BLaER1 treated with 17β-estradiol and CSF1 and Interleukin-3, amounts not matched to agents 10 nM and 100 nM (cell line): ENCODE results near the gene CLASRP.
A peak's percentile ranks its signal among the peaks of the same experiment; 100 is the strongest.

Experiments used
- H3K27ac ChIP-seq, 11 experiments: shearing (Covaris generic); formaldehyde crosslinking; 2 replicates each; pipeline ENCODE4 v1.8.1; 2022
- H3K27me3 ChIP-seq, 11 experiments: shearing (Covaris generic); formaldehyde crosslinking; 2 replicates each; pipeline ENCODE4 v1.8.1; 2022
- H3K36me3 ChIP-seq, 11 experiments: shearing (Covaris generic); formaldehyde crosslinking; 2 replicates each; pipeline ENCODE4 v1.8.1; 2022
- H3K4me1 ChIP-seq, 10 experiments: shearing (Covaris generic); formaldehyde crosslinking; 2 replicates each; pipeline ENCODE4 v1.8.1; 2022
- H3K4me2 ChIP-seq, 11 experiments: shearing (Covaris generic); formaldehyde crosslinking; 2 replicates each; pipeline ENCODE4 v1.8.1; 2022
- H3K4me3 ChIP-seq, 10 experiments: shearing (Covaris generic); formaldehyde crosslinking; 2 replicates each; pipeline ENCODE4 v1.8.1; 2022
- H3K9ac ChIP-seq, 11 experiments: shearing (Covaris generic); formaldehyde crosslinking; 2 replicates each; pipeline ENCODE4 v1.8.1; 2022
- H3K9me3 ChIP-seq, 11 experiments: shearing (Covaris generic); formaldehyde crosslinking; replicated peaks in 1 of 11; 2 replicates each; pipeline ENCODE4 v1.8.1; 2022
- H4K20me1 ChIP-seq, 11 experiments: shearing (Covaris generic); formaldehyde crosslinking; 2 replicates each; pipeline ENCODE4 v1.8.1; 2022
- Cebpa-rat ChIP-seq, 11 experiments: shearing (Covaris generic); IDR thresholded peaks; 2 replicates each; pipeline ENCODE4 v1.8.1; 2022

CLASRP gene

GRCh38 chr19:45075301-45076028, 36.6 kb downstream of the CLASRP start:
- peaks cover 41 to 58% (median 54%) of the 10 kb centered on the region in 10 experiments for H3K4me1 ChIP-seq
- H3K4me2 ChIP-seq: peak overlapping the region; percentile 90 to 99 (median 97)
- H3K27ac ChIP-seq: peak overlapping the region; percentile 71 to 94 (median 91)
- no peaks in the 10 kb centered on the region for H3K9me3 ChIP-seq
- peaks cover 21 to 62% (median 47%) of the 10 kb centered on the region in 11 experiments; a peak in 21 of 22 replicates for H4K20me1 ChIP-seq
- TF ChIP-seq Cebpa-rat (IDR thresholded peaks at IDR 0.05): no peak
- H3K4me3 ChIP-seq: peak overlapping the region; percentile 81 to 94 (median 86)
- peak overlapping the region; percentile 86 to 93 (median 90) for H3K9ac ChIP-seq
- peaks cover 25 to 43% (median 42%) of the 10 kb centered on the region in 11 experiments for H3K36me3 ChIP-seq
- no peaks in the 10 kb centered on the region for H3K27me3 ChIP-seq

DNA sequence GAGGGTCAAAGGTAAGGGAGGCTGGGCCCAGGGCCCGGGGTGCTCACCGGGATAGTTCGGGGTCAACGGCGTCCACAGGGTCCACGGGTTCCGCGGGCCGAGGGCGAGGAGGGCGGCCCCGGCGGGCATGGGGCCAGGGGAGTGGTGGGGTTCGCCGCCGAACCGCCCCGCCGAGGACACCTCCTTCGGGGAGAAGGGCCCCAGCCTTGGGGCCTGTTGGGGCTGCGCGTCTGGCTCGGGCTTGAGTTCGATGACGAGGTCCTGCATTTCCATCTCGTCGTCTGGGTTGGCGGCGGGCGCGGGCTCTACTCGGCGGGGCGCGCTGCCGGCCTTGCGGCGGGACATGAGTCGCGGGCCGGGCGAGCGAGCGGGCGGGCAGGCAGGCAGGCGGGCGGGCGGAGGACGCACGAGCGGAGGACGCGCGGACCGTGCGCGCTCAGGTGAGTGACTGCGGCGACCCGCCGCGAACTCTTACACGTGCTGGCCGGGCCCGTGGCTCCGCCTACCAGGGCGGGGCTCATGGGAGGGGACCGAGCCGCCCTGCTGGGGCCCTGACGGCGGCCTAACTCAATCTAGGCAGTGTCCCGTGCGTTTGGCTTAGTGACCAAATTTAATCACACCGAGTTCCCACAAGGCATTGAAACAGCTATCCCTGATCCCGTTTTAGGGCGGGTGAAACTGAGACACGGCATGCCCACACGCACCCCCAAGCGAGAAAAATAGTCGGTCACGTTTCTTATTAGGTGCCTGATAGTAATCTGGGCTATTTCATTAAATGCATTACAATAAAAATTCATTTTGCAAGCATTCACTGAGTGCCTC, 37.4 kb downstream of the CLASRP start, which contains the start of gene ZNF296:
Gene ZNF296, minus strand, starts transcription at position 450 of the 822 bp plus-strand sequence. Its CDS starts 105 bp downstream, at position 345.
- Histone ChIP-seq H3K4me1 (peaks cover 48 to 65% (median 60%) of the 10 kb centered on the region in 10 experiments), H3K4me3 (peak within 1 kb of the TSS; percentile 81 to 94 (median 86)), H3K27ac (peak within 1 kb of the TSS; percentile 71 to 94 (median 91)), H3K4me2 (peak within 1 kb of the TSS; percentile 90 to 99 (median 97)), H3K27me3 (no peaks in the 10 kb centered on the region), H3K9me3 (no peaks in the 10 kb centered on the region), H3K9ac (peak within 1 kb of the TSS; percentile 86 to 93 (median 90)), H4K20me1 (peaks cover 16 to 60% (median 44%) of the 10 kb centered on the region in 11 experiments; a peak in 21 of 22 replicates), H3K36me3 (peaks cover 19 to 39% (median 35%) of the 10 kb centered on the region in 11 experiments)
- no peak for TF ChIP-seq Cebpa-rat (IDR thresholded peaks at IDR 0.05)

DNA sequence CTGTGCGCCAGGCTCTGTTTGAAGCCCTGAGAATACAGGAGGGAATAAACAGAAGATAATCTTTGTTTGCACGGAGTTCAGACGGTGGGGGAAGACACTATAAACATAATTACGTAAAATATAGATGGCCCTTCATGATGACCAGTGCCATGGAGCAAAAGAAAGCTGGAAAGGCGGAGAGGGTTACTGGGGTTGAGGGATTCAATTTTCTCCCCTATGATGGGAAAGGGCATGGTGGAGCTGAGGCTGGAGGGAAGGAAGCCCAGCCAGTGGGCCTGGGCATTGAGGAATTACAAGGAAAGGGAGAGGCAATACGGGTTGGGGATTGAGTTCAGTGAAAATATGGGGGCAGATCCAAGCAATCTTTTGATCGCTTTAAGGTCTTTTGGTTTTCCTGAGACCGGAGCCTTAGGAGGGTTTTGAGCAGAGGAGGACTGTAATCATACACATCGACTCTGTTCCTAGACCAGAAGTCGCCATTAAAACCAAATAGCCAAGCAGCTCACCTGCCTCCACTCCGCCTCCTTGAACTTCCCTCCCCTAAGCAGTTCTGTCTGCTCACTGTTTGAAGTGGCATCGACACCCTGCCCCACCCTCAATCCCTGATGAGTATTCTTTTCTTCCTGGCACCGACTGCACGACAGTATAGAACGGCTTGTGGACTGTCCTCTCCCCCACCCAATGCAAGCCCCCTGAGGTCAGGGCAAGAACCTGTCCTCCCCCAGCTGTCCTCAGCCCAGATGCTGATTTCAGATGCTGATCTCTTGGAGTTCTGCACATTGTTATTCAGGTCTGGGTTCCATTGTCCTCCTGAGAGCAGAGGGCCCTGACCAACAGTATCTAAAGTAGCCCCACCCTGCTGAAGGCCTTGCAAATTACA, 38.2 kb downstream of the CLASRP start:
- peaks cover 8 to 60% (median 39%) of the 10 kb centered on the region in 11 experiments; a peak in 21 of 22 replicates for H4K20me1 ChIP-seq
- peak overlapping the region; percentile 81 to 94 (median 86) for H3K4me3 ChIP-seq
- H3K9me3 ChIP-seq: no peaks in the 10 kb centered on the region
- peaks cover 15 to 39% (median 35%) of the 10 kb centered on the region in 11 experiments for H3K36me3 ChIP-seq
- H3K27me3 ChIP-seq: no peaks in the 10 kb centered on the region
- H3K4me2 ChIP-seq: peak overlapping the region; percentile 83 to 99 (median 97)
- H3K4me1 ChIP-seq: peaks cover 51 to 74% (median 67%) of the 10 kb centered on the region in 10 experiments
- TF ChIP-seq Cebpa-rat (IDR thresholded peaks at IDR 0.05): no peak
- H3K27ac ChIP-seq: peak overlapping the region; percentile 19 to 94 (median 91); a peak in 21 of 22 replicates
- H3K9ac ChIP-seq: peak overlapping the region; percentile 86 to 93 (median 90)

- H3K9ac ChIP-seq: peak overlapping the region; percentile 88 to 96 (median 90)
- H4K20me1 ChIP-seq: peaks cover 5 to 60% (median 32%) of the 10 kb centered on the region in 11 experiments; a peak in 20 of 22 replicates
- TF ChIP-seq Cebpa-rat (IDR thresholded peaks at IDR 0.05): no peak
- H3K36me3 ChIP-seq: peaks cover 14 to 38% (median 30%) of the 10 kb centered on the region in 11 experiments
- peaks cover 51 to 71% (median 65%) of the 10 kb centered on the region in 10 experiments for H3K4me1 ChIP-seq
- H3K9me3 ChIP-seq: no peaks in the 10 kb centered on the region
- H3K4me2 ChIP-seq: peak overlapping the region; percentile 83 to 99 (median 95)
- H3K27me3 ChIP-seq: no peaks in the 10 kb centered on the region
- H3K4me3 ChIP-seq: peak overlapping the region; percentile 88 to 99 (median 94)
- H3K27ac ChIP-seq: peak overlapping the region in 10 of 11 experiments; percentile 83 to 92 (median 85); a peak in 20 of 22 replicates
These were observed 39.7 kb downstream of the CLASRP start for GRCh38 chr19:45078390-45079062.

- Histone ChIP-seq H3K9ac (peak within 1 kb of the TSS; percentile 88 to 96 (median 90)), H3K9me3 (no peaks in the 10 kb centered on the region), H4K20me1 (peaks cover 5 to 57% (median 24%) of the 10 kb centered on the region in 11 experiments; a peak in 20 of 22 replicates), H3K4me2 (peak within 1 kb of the TSS; percentile 83 to 99 (median 95)), H3K4me1 (peaks cover 45 to 63% (median 58%) of the 10 kb centered on the region in 10 experiments), H3K27me3 (no peaks in the 10 kb centered on the region), H3K27ac (peak within 1 kb of the TSS; percentile 73 to 92 (median 84); a peak in 21 of 22 replicates), H3K36me3 (peaks cover 14 to 36% (median 25%) of the 10 kb centered on the region in 11 experiments), H3K4me3 (peak within 1 kb of the TSS; percentile 88 to 99 (median 94))
- TF ChIP-seq Cebpa-rat (IDR thresholded peaks at IDR 0.05): no peak
These were observed 40.4 kb downstream of the CLASRP start, which contains the start of gene GEMIN7 for GRCh38 chr19:45079063-45079910. TSS of gene GEMIN7 (plus strand) at chr19:45079260. CDS start at chr19:45090115, 10,855 bp downstream.

GRCh38 chr19:45079911-45080370, 41.1 kb downstream of the CLASRP start:
- TF ChIP-seq Cebpa-rat (IDR thresholded peaks at IDR 0.05): no peak
- peak overlapping the region; percentile 88 to 99 (median 94) for H3K4me3 ChIP-seq
- peak overlapping the region; percentile 88 to 96 (median 90) for H3K9ac ChIP-seq
- H3K4me2 ChIP-seq: peak overlapping the region; percentile 83 to 99 (median 95)
- H3K36me3 ChIP-seq: peaks cover 18 to 39% (median 28%) of the 10 kb centered on the region in 11 experiments
- peaks cover 38 to 57% (median 51%) of the 10 kb centered on the region in 10 experiments for H3K4me1 ChIP-seq
- H3K27ac ChIP-seq: peak overlapping the region; percentile 73 to 92 (median 84); a peak in 21 of 22 replicates
- H3K27me3 ChIP-seq: no peaks in the 10 kb centered on the region
- no peaks in the 10 kb centered on the region for H3K9me3 ChIP-seq
- H4K20me1 ChIP-seq: peaks cover 0 to 57% (median 23%) of the 10 kb centered on the region in 11 experiments; a peak in 18 of 22 replicates
